ENCODE measurements around the gene CCDC85C.

The CCDC85C gene

GRCh38 chr14:99548871-99549515, 55.0 kb downstream of the CCDC85C start:
- no peak for DNase-seq (ENCODE audit: low read depth in 2 of 2)
- no peak overlapping the region for H3K4me3 ChIP-seq (replicated peaks in 1 of 2; ENCODE audit: low read depth in 2 of 2, low read length in 2 of 2)
- no peak for TF ChIP-seq CTCF (IDR thresholded peaks at IDR 0.05; ENCODE audit: low read depth, low read length)

- TF ChIP-seq CTCF (IDR thresholded peaks at IDR 0.05; ENCODE audit: low read depth, low read length), result no peak
- no peak overlapping the region for H3K4me3 ChIP-seq (replicated peaks in 1 of 2; ENCODE audit: low read depth in 2 of 2, low read length in 2 of 2)
- no peak for DNase-seq (ENCODE audit: low read depth in 2 of 2)
Observed at GRCh38 chr14:99548255-99548654, 55.8 kb downstream of the CCDC85C start.

- H3K4me3 ChIP-seq (replicated peaks in 1 of 2; ENCODE audit: low read depth in 2 of 2, low read length in 2 of 2), result no peak overlapping the region
- no peak for TF ChIP-seq CTCF (IDR thresholded peaks at IDR 0.05; ENCODE audit: low read depth, low read length)
- no peak for DNase-seq (ENCODE audit: low read depth in 2 of 2)
Observed at GRCh38 chr14:99546234-99546879, 57.6 kb downstream of the CCDC85C start.

- no peak for DNase-seq (ENCODE audit: low read depth in 2 of 2)
- H3K4me3 ChIP-seq (replicated peaks in 1 of 2; ENCODE audit: low read depth in 2 of 2, low read length in 2 of 2), result no peak overlapping the region
- TF ChIP-seq CTCF (IDR thresholded peaks at IDR 0.05; ENCODE audit: low read depth, low read length), result no peak
Observed at GRCh38 chr14:99545586-99545985, 58.4 kb downstream of the CCDC85C start.

GRCh38 chr14:99544991-99545390, 59.0 kb downstream of the CCDC85C start:
- no peak for DNase-seq (ENCODE audit: low read depth in 2 of 2)
- no peak overlapping the region for H3K4me3 ChIP-seq (replicated peaks in 1 of 2; ENCODE audit: low read depth in 2 of 2, low read length in 2 of 2)
- no peak for TF ChIP-seq CTCF (IDR thresholded peaks at IDR 0.05; ENCODE audit: low read depth, low read length)

GRCh38 chr14:99543985-99544384, 60.0 kb downstream of the CCDC85C start:
- no peak for TF ChIP-seq CTCF (IDR thresholded peaks at IDR 0.05; ENCODE audit: low read depth, low read length)
- no peak overlapping the region for H3K4me3 ChIP-seq (replicated peaks in 1 of 2; ENCODE audit: low read depth in 2 of 2, low read length in 2 of 2)
- DNase-seq (ENCODE audit: low read depth in 2 of 2), result no peak

All from cardiac fibroblast (primary cell).